Measurements from ENCODE around the gene ATM. TPM values are rescaled to one million over a fixed set of nuclear protein-coding genes. Genes with fewer than 3 reads are reported as not detected.

The ATM gene
- total and polyA plus RNA-seq, 10 of the 15 experiments (the other 5 are each of a cell fraction or from before 2014, with no cell fraction given) = 10.0 to 91.5 (median 40.2) TPM

DNA sequence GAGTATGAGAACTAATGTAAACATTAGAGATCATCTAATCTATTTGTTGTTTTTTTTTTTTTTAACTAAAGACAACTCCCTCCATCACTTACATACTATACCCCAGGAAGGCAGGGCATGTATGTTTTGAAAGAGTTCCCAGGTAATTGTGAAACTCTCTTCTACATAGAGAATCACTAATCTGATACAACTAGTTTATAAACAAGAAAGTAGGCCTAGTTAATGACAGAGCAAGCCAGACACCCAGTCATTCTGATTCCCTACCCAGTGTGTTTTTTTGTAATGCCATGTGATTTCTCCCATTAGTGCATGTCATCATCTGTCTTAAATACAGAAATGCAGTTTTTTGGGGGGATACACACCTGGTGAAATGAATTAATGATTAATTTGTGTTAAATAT, 123.6 kb downstream of the ATM start:
- Histone ChIP-seq H3K27me3 (replicated peaks in 1 of 2; ENCODE audit: control insufficient read depth in 2 of 2, insufficient read depth in 2 of 2, low read length in 1 of 2) (no peaks in the 10 kb centered on the region), H3K4me3 (no peak overlapping the region), H3K79me2 (ENCODE audit: control insufficient read depth, insufficient read depth, low read length) (no peaks in the 10 kb centered on the region), H3K36me3 (ENCODE audit: control insufficient read depth in 2 of 2, insufficient read depth in 2 of 2, low read length in 1 of 2) (peaks cover 0 to 11% of the 10 kb centered on the region in 2 experiments; a peak in 2 of 4 replicates), H3K4me1 (ENCODE audit: control insufficient read depth, insufficient read depth, low read length) (no peaks in the 10 kb centered on the region), H3K27ac (ENCODE audit: control insufficient read depth, insufficient read depth) (no peak overlapping the region), H3K4me2 (ENCODE audit: control insufficient read depth, insufficient read depth) (no peak overlapping the region), H4K20me1 (ENCODE audit: control insufficient read depth, insufficient read depth) (no peaks in the 10 kb centered on the region), H2AFZ (ENCODE audit: control insufficient read depth, low read depth, low read length) (no peak overlapping the region), H3K9ac (ENCODE audit: control insufficient read depth, insufficient read depth, low read length) (no peak overlapping the region), H3K9me3 (replicated peaks; ENCODE audit: control insufficient read depth, insufficient read depth, low read length) (no peaks in the 10 kb centered on the region)
- SMC1A ChIA-PET (ENCODE audit: uncharacterized antibody, unreplicated experiment) = no interaction called here
- FAIRE-seq = no peak
- RAD21 ChIA-PET (ENCODE audit: unreplicated experiment) = interaction anchor here (1.0 kb wide), 1 partner anchor 304 kb away, joined by 3 read pairs; no protein-coding TSS in a partner anchor
- CTCF ChIA-PET = no interaction called here
- intact Hi-C loops (cut with micrococcal nuclease; ENCODE audit: unreplicated experiment) (no loop called here), in situ Hi-C loops (cut with MboI) (no loop called here)
- DNase-seq (ENCODE audit: low read depth, low spot score) = no peak
- POLR2A ChIA-PET = no interaction called here
- TF ChIP-seq MYC (IDR thresholded peaks at IDR 0.05; ENCODE audit: insufficient read depth, insufficient read length, insufficient replicate concordance, low read length, severe bottlenecking) (no peak), PBX3 (IDR thresholded peaks at IDR 0.05; ENCODE audit: insufficient replicate concordance, low read depth, low read length) (no peak)
- TF ChIP-seq, protein P1, sequence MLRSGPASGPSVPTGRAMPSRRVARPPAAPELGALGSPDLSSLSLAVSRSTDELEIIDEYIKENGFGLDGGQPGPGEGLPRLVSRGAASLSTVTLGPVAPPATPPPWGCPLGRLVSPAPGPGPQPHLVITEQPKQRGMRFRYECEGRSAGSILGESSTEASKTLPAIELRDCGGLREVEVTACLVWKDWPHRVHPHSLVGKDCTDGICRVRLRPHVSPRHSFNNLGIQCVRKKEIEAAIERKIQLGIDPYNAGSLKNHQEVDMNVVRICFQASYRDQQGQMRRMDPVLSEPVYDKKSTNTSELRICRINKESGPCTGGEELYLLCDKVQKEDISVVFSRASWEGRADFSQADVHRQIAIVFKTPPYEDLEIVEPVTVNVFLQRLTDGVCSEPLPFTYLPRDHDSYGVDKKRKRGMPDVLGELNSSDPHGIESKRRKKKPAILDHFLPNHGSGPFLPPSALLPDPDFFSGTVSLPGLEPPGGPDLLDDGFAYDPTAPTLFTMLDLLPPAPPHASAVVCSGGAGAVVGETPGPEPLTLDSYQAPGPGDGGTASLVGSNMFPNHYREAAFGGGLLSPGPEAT (IDR thresholded peaks at IDR 0.05; ENCODE audit: low read depth) = no peak
- no peak for ATAC-seq
- no TSS peak for BruUV-seq (replicated peaks)

DNA sequence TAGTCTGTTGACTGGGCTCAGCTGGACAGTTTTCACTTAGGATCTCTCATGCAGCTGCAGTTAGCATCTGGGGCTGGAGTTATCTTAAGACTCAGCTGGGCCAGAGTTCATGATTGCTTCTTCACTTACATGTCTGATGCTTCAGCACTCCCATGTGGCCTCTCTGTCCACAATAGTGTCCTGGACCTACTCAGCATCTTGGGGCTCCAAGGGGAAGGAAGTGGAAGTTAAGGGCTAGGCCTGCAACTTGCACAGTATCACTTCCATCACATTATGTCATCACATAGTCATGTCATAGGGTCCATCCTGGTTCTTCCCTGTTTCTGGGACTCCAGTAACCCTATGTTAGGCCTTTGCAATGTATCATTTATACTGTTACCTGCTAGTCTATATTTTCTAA, 128.6 kb downstream of the ATM start:
- TF ChIP-seq MTA2 (IDR thresholded peaks at IDR 0.05; ENCODE audit: low read depth) (no peak), IKZF2 (IDR thresholded peaks at IDR 0.05) (no peak), SKIL (IDR thresholded peaks at IDR 0.05; ENCODE audit: low read depth, poor library complexity, severe bottlenecking) (no peak), CHD2 (IDR thresholded peaks at IDR 0.05; ENCODE audit: borderline replicate concordance, low read depth, low read length) (no peak), NFXL1 (IDR thresholded peaks at IDR 0.05; ENCODE audit: borderline replicate concordance) (no peak), MEF2A (IDR thresholded peaks at IDR 0.05; ENCODE audit: insufficient read depth, low read depth, low read length) (no peak)
- TF ChIP-seq, protein P2, sequence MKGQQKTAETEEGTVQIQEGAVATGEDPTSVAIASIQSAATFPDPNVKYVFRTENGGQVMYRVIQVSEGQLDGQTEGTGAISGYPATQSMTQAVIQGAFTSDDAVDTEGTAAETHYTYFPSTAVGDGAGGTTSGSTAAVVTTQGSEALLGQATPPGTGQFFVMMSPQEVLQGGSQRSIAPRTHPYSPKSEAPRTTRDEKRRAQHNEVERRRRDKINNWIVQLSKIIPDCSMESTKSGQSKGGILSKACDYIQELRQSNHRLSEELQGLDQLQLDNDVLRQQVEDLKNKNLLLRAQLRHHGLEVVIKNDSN (IDR thresholded peaks at IDR 0.05; ENCODE audit: borderline replicate concordance, extremely low read length, insufficient read depth, low read depth, low read length) = no peak
- H3K4me1 ChIP-seq (ENCODE audit: control insufficient read depth, insufficient read depth, low read length) = no peaks in the 10 kb centered on the region
- H3K9ac ChIP-seq (ENCODE audit: control insufficient read depth, insufficient read depth, low read length) = no peak overlapping the region
- intact Hi-C loops (cut with micrococcal nuclease; ENCODE audit: unreplicated experiment) = no loop called here
- FAIRE-seq = no peak
- H4K20me1 ChIP-seq (ENCODE audit: control insufficient read depth, insufficient read depth) = no peaks in the 10 kb centered on the region
- no peaks in the 10 kb centered on the region; the same call in 2 of the 3 replicates for H3K9me3 ChIP-seq (replicated peaks; ENCODE audit: control insufficient read depth, insufficient read depth, low read length)
- ATAC-seq = no peak
- ChIA-PET CTCF (interaction anchor here (0.8 to 0.9 kb wide), 2 partner anchors 14 to 298 kb away, joined by 3 read pairs; no protein-coding TSS in a partner anchor), SMC1A (ENCODE audit: uncharacterized antibody, unreplicated experiment) (interaction anchor here (1.6 kb wide), 1 partner anchor 18 kb away, joined by 4 read pairs; no protein-coding TSS in a partner anchor), POLR2A (no interaction called here), RAD21 (ENCODE audit: unreplicated experiment) (no interaction called here)
- no peak for DNase-seq (ENCODE audit: low read depth, low spot score)
- BruUV-seq (replicated peaks) = no TSS peak
- no peak overlapping the region for H2AFZ ChIP-seq (ENCODE audit: control insufficient read depth, low read depth, low read length)
- H3K79me2 ChIP-seq (ENCODE audit: control insufficient read depth, insufficient read depth, low read length) = no peaks in the 10 kb centered on the region
- H3K4me3 ChIP-seq = no peak overlapping the region
- no peaks in the 10 kb centered on the region for H3K27me3 ChIP-seq (replicated peaks in 1 of 2; ENCODE audit: control insufficient read depth in 2 of 2, insufficient read depth in 2 of 2, low read length in 1 of 2)
- peaks cover 0 to 29% of the 10 kb centered on the region in 2 experiments; a peak in 3 of 4 replicates for H3K36me3 ChIP-seq (ENCODE audit: control insufficient read depth in 2 of 2, insufficient read depth in 2 of 2, low read length in 1 of 2)
- H3K27ac ChIP-seq (ENCODE audit: control insufficient read depth, insufficient read depth) = no peak overlapping the region
- H3K4me2 ChIP-seq (ENCODE audit: control insufficient read depth, insufficient read depth) = no peak overlapping the region
- in situ Hi-C loops (cut with MboI) = no loop called here

Data from GM12878 (cell line).